ENCODE results near the gene ZDHHC11. TPM values are rescaled to one million over a fixed set of nuclear protein-coding genes. Genes with fewer than 3 reads are reported as not detected.
"Not testable (repeated sequence)": the region's sequence is repeated elsewhere in the genome, so short reads cannot be mapped to it uniquely, and the experiment has no call there.

The ZDHHC11 gene
- total and polyA plus RNA-seq, 5 donors from 2014 or later, result 18.3 TPM; not detected in 4

GRCh38 chr5:815449-815848, 35.3 kb downstream of the ZDHHC11 start:
- Histone ChIP-seq H3K4me1 (ENCODE audit: control insufficient read depth, insufficient read depth, low read length, poor library complexity, severe bottlenecking) (no peaks in the 10 kb centered on the region), H3K27me3 (ENCODE audit: control insufficient read depth, insufficient read depth, low read length) (no peaks in the 10 kb centered on the region), H3K36me3 (ENCODE audit: control insufficient read depth, insufficient read depth, low read length) (no peaks in the 10 kb centered on the region), H3K4me3 (ENCODE audit: low read depth, low read length) (no peak overlapping the region), H3K9me3 (ENCODE audit: control insufficient read depth in 2 of 2, low read length in 2 of 2) (peaks cover 3 to 7% of the 10 kb centered on the region in 2 experiments), H3K27ac (ENCODE audit: insufficient read depth, low read length, poor library complexity, severe bottlenecking) (no peak overlapping the region)
- ATAC-seq (ENCODE audit: low read depth in 2 of 2), result no peak
- Mint-ChIP-seq H3K9me3 (peaks cover 0 to 6% (median 0%) of the 10 kb centered on the region in 7 donors), H3K4me1 (no peaks in the 10 kb centered on the region), H3K36me3 (no peaks in the 10 kb centered on the region), H3K4me3 (no peak overlapping the region), H3K27me3 (no peaks in the 10 kb centered on the region), H3K27ac (no peak overlapping the region)
- no peak for DNase-seq

DNA sequence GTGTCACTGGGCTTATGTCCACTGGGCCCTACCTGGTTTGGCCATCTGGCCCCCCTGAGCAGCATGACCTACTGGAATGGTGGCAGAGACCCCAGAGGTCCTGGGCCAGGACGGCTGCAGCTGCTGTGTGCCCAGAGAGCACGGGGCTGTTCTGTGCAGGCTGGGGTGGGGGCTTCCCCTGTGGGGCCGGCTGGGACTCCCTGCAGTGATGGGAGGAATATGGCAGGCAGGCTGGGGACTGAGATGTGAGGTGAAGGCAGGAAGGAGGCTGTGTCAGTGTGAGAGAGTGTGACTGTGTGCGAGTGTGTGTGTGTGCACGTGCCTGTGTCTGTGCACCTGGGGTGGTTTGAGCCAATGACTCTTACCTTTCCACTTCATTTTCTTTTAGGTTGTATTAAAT, 37.2 kb downstream of the ZDHHC11 start:
- not testable (repeated sequence) for H3K9me3 ChIP-seq (ENCODE audit: control insufficient read depth in 2 of 2, low read length in 2 of 2); H3K27me3 Mint-ChIP-seq; DNase-seq; H3K27ac ChIP-seq (ENCODE audit: insufficient read depth, low read length, poor library complexity, severe bottlenecking); H3K9me3 Mint-ChIP-seq; H3K27ac Mint-ChIP-seq; H3K36me3 Mint-ChIP-seq; H3K4me3 Mint-ChIP-seq; H3K4me1 ChIP-seq (ENCODE audit: control insufficient read depth, insufficient read depth, low read length, poor library complexity, severe bottlenecking); H3K27me3 ChIP-seq (ENCODE audit: control insufficient read depth, insufficient read depth, low read length); H3K4me1 Mint-ChIP-seq; H3K36me3 ChIP-seq (ENCODE audit: control insufficient read depth, insufficient read depth, low read length); H3K4me3 ChIP-seq (ENCODE audit: low read depth, low read length)
- ATAC-seq (ENCODE audit: low read depth in 2 of 2), result peak in 1 of 2 donors; percentile 17

DNA sequence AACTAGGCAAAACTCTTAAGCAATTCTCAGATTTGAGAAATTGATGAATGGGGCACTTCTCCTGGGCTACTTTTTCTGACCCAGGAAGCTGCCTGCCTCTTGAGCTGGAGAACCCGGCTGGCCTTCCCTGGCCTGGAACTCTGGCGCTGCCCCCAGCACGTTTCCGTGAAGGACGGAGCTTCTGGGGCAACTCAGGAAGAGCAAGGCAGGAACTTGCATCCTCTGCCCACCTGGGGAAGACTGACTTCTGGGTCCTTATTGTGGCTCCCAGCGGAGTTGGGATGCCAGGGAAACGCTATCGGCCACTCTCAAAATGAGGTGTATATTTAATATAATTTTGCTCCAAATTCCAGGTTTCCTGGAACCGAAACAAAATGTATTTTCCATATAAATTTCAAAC, 39.4 kb downstream of the ZDHHC11 start:
- H3K27me3 ChIP-seq (ENCODE audit: control insufficient read depth, insufficient read depth, low read length); H3K36me3 Mint-ChIP-seq; H3K9me3 Mint-ChIP-seq; H3K27me3 Mint-ChIP-seq; H3K27ac ChIP-seq (ENCODE audit: insufficient read depth, low read length, poor library complexity, severe bottlenecking); H3K27ac Mint-ChIP-seq; H3K4me3 ChIP-seq (ENCODE audit: low read depth, low read length); DNase-seq; H3K4me3 Mint-ChIP-seq; H3K36me3 ChIP-seq (ENCODE audit: control insufficient read depth, insufficient read depth, low read length); ATAC-seq (ENCODE audit: low read depth in 2 of 2); H3K9me3 ChIP-seq (ENCODE audit: control insufficient read depth in 2 of 2, low read length in 2 of 2); H3K4me1 ChIP-seq (ENCODE audit: control insufficient read depth, insufficient read depth, low read length, poor library complexity, severe bottlenecking); H3K4me1 Mint-ChIP-seq: not testable (repeated sequence)

- not testable (repeated sequence) for H3K36me3 Mint-ChIP-seq; H3K4me3 Mint-ChIP-seq; DNase-seq; H3K4me1 ChIP-seq (ENCODE audit: control insufficient read depth, insufficient read depth, low read length, poor library complexity, severe bottlenecking); H3K27ac ChIP-seq (ENCODE audit: insufficient read depth, low read length, poor library complexity, severe bottlenecking); H3K4me3 ChIP-seq (ENCODE audit: low read depth, low read length); H3K27ac Mint-ChIP-seq; H3K27me3 ChIP-seq (ENCODE audit: control insufficient read depth, insufficient read depth, low read length); H3K36me3 ChIP-seq (ENCODE audit: control insufficient read depth, insufficient read depth, low read length); H3K4me1 Mint-ChIP-seq
- H3K27me3 Mint-ChIP-seq, result peaks cover 15% of the 10 kb centered on the region
- H3K9me3 Mint-ChIP-seq, result peaks cover 0 to 19% (median 4%) of the 10 kb centered on the region in 7 donors
- ATAC-seq (ENCODE audit: low read depth in 2 of 2), result peak; percentile 10 to 34
- peaks cover 4 to 12% of the 10 kb centered on the region in 2 experiments for H3K9me3 ChIP-seq (ENCODE audit: control insufficient read depth in 2 of 2, low read length in 2 of 2)
Measured at GRCh38 chr5:807719-808514, 42.9 kb downstream of the ZDHHC11 start.

GRCh38 chr5:801472-801871, 49.3 kb downstream of the ZDHHC11 start:
- peaks cover 0 to 25% (median 5%) of the 10 kb centered on the region in 7 donors for H3K9me3 Mint-ChIP-seq
- H3K27me3 Mint-ChIP-seq, result peaks cover 15% of the 10 kb centered on the region
- Histone ChIP-seq H3K27ac (ENCODE audit: insufficient read depth, low read length, poor library complexity, severe bottlenecking) (no peak overlapping the region), H3K27me3 (ENCODE audit: control insufficient read depth, insufficient read depth, low read length) (no peaks in the 10 kb centered on the region), H3K4me1 (ENCODE audit: control insufficient read depth, insufficient read depth, low read length, poor library complexity, severe bottlenecking) (no peaks in the 10 kb centered on the region), H3K4me3 (ENCODE audit: low read depth, low read length) (no peak overlapping the region), H3K36me3 (ENCODE audit: control insufficient read depth, insufficient read depth, low read length) (no peaks in the 10 kb centered on the region), H3K9me3 (ENCODE audit: control insufficient read depth in 2 of 2, low read length in 2 of 2) (peaks cover 4 to 12% of the 10 kb centered on the region in 2 experiments)
- H3K27ac Mint-ChIP-seq, result no peak overlapping the region
- H3K36me3 Mint-ChIP-seq, result peaks cover 4% of the 10 kb centered on the region
- DNase-seq, result no peak
- no peak for ATAC-seq (ENCODE audit: low read depth in 2 of 2)
- H3K4me3 Mint-ChIP-seq, result no peak overlapping the region
- H3K4me1 Mint-ChIP-seq, result no peaks in the 10 kb centered on the region

DNA sequence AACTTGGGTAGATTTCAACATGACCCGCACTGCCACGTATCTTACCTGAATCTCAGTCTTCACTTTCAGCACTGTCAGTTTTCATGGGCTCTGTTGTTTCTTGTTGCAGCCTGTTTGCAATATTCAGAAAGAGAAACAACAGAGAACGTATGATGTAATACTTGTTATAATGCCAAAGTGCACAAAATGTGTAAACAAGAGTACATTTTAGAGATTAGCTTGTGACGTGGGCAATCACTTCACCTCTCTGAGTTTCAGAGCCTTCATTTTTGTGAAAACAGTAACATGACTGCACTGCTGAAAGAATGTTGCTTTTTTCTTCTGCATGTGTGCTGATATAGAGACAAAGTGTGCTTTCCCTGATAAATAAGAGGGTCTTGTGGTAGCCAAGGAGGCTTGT, 49.7 kb downstream of the ZDHHC11 start:
- not testable (repeated sequence) for H3K36me3 Mint-ChIP-seq, DNase-seq

GRCh38 chr5:798505-799138, 52.2 kb downstream of the ZDHHC11 start:
- H3K27me3 ChIP-seq (ENCODE audit: control insufficient read depth, insufficient read depth, low read length); H3K4me3 Mint-ChIP-seq; H3K4me1 Mint-ChIP-seq; H3K4me1 ChIP-seq (ENCODE audit: control insufficient read depth, insufficient read depth, low read length, poor library complexity, severe bottlenecking); H3K36me3 ChIP-seq (ENCODE audit: control insufficient read depth, insufficient read depth, low read length); H3K36me3 Mint-ChIP-seq; H3K27ac Mint-ChIP-seq; ATAC-seq (ENCODE audit: low read depth in 2 of 2); DNase-seq; H3K27me3 Mint-ChIP-seq; H3K4me3 ChIP-seq (ENCODE audit: low read depth, low read length); H3K9me3 ChIP-seq (ENCODE audit: control insufficient read depth in 2 of 2, low read length in 2 of 2); H3K27ac ChIP-seq (ENCODE audit: insufficient read depth, low read length, poor library complexity, severe bottlenecking): not testable (repeated sequence)
- peaks cover 1 to 21% (median 7%) of the 10 kb centered on the region in 7 donors for H3K9me3 Mint-ChIP-seq

More for the DNA sequence above, 49.7 kb downstream of the ZDHHC11 start:
- not testable (repeated sequence) for H3K27me3 ChIP-seq (ENCODE audit: control insufficient read depth, insufficient read depth, low read length); H3K4me1 ChIP-seq (ENCODE audit: control insufficient read depth, insufficient read depth, low read length, poor library complexity, severe bottlenecking); H3K4me3 ChIP-seq (ENCODE audit: low read depth, low read length); H3K4me3 Mint-ChIP-seq; H3K27ac ChIP-seq (ENCODE audit: insufficient read depth, low read length, poor library complexity, severe bottlenecking); H3K4me1 Mint-ChIP-seq; H3K36me3 ChIP-seq (ENCODE audit: control insufficient read depth, insufficient read depth, low read length); ATAC-seq (ENCODE audit: low read depth in 2 of 2); H3K27ac Mint-ChIP-seq
- H3K9me3 Mint-ChIP-seq, result peaks cover 0 to 25% (median 5%) of the 10 kb centered on the region in 7 donors
- H3K9me3 ChIP-seq (ENCODE audit: control insufficient read depth in 2 of 2, low read length in 2 of 2), result peaks cover 4 to 12% of the 10 kb centered on the region in 2 experiments
- H3K27me3 Mint-ChIP-seq, result peaks cover 10% of the 10 kb centered on the region

DNA sequence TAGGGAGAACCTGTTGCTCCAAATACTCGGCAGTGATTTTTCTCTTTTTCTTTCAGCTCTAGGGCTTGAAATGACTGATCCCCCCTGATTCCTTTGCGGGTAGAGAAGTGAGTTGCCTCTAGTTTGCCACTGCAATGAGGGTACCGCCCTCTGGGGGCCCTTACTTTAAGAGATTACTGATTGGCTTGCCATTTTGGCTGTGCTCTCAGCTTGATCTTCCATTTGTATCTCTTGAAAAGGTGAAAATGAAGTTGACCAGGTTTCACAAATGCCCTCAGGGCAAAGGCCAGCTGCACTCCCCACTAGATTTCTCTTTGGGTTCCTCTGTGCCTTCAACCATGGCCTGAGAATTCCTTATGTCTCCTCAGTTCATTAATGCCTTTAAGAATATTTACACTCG, 52.8 kb downstream of the ZDHHC11 start:
- not testable (repeated sequence) for DNase-seq; ATAC-seq (ENCODE audit: low read depth in 2 of 2); H3K9me3 ChIP-seq (ENCODE audit: control insufficient read depth in 2 of 2, low read length in 2 of 2); H3K36me3 ChIP-seq (ENCODE audit: control insufficient read depth, insufficient read depth, low read length); H3K27ac ChIP-seq (ENCODE audit: insufficient read depth, low read length, poor library complexity, severe bottlenecking); H3K4me1 ChIP-seq (ENCODE audit: control insufficient read depth, insufficient read depth, low read length, poor library complexity, severe bottlenecking); H3K36me3 Mint-ChIP-seq; H3K4me1 Mint-ChIP-seq; H3K27me3 ChIP-seq (ENCODE audit: control insufficient read depth, insufficient read depth, low read length); H3K4me3 ChIP-seq (ENCODE audit: low read depth, low read length); H3K4me3 Mint-ChIP-seq; H3K27ac Mint-ChIP-seq
- peaks cover 1 to 23% (median 7%) of the 10 kb centered on the region in 7 donors for H3K9me3 Mint-ChIP-seq
- peaks cover 14% of the 10 kb centered on the region for H3K27me3 Mint-ChIP-seq
